ENCODE data around the gene DHX15. TPM values are rescaled to one million over a fixed set of nuclear protein-coding genes. Genes with fewer than 3 reads are reported as not detected.

The DHX15 gene
- total and polyA plus RNA-seq, 9 of the 15 experiments (the other 6 are each of a cell fraction or from before 2014, with no cell fraction given), result 165 to 287 (median 208) TPM

GRCh38 chr4:24551492-24552289 lies 32.7 kb downstream of the DHX15 start (continued):
- no peak for TF ChIP-seq UBTF (IDR thresholded peaks at IDR 0.05; ENCODE audit: borderline replicate concordance in 1 of 2, low read depth in 2 of 2, low read length in 2 of 2)
- TF ChIP-seq ZNF232 (CRISPR knock-in tag; IDR thresholded peaks at IDR 0.05), result no peak
- TF ChIP-seq ADNP (tag; IDR thresholded peaks at IDR 0.05), result 0 out of 2 replicates have a peak, but pooled peaks have one; percentile 20
- no peak for TF ChIP-seq NFYB (IDR thresholded peaks at IDR 0.05; ENCODE audit: extremely low read depth, insufficient read length)
- peak; percentile 52; the same call in 1 of the 2 replicates for TF ChIP-seq SMARCA4 (IDR thresholded peaks at IDR 0.05)
- TF ChIP-seq ZNF316 (IDR thresholded peaks at IDR 0.05), result 0 out of 2 replicates have a peak, but pooled peaks have one; percentile 12
- no peak for TF ChIP-seq ZNF134 (CRISPR knock-in tag; conservative IDR thresholded peaks at IDR 0.05)
- no peak for TF ChIP-seq FOXM1 (IDR thresholded peaks at IDR 0.05; ENCODE audit: low read depth)
- TF ChIP-seq FOXM1 (CRISPR knock-in tag; IDR thresholded peaks at IDR 0.05; ENCODE audit: low read depth), result no peak
- TF ChIP-seq HSF4 (CRISPR knock-in tag; IDR thresholded peaks at IDR 0.05; ENCODE audit: borderline replicate concordance), result no peak
- TF ChIP-seq RFX5 (IDR thresholded peaks at IDR 0.05; ENCODE audit: low read depth, low read length), result no peak
- no peak for TF ChIP-seq ZNF12 (CRISPR knock-in tag; IDR thresholded peaks at IDR 0.05)
- TF ChIP-seq FOXA3 (CRISPR knock-in tag; conservative IDR thresholded peaks at IDR 0.05 in 1 of 2, IDR thresholded peaks at IDR 0.05 in 1 of 2), result peak in 1 of 2 experiments; percentile 15; a peak in 1 of 4 replicates
- TF ChIP-seq ZNF3 (CRISPR knock-in tag; IDR thresholded peaks at IDR 0.05), result no peak
- TF ChIP-seq DMBX1 (CRISPR knock-in tag; IDR thresholded peaks at IDR 0.05; ENCODE audit: borderline replicate concordance), result no peak
- 0 out of 2 replicates have a peak, but pooled peaks have one; percentile 51 for TF ChIP-seq SMARCE1 (IDR thresholded peaks at IDR 0.05)
- TF ChIP-seq MAFG (tag; conservative IDR thresholded peaks at IDR 0.05), result no peak

All from K562 (cell line).